Lower leg skin (tissue), 4 donors: Measurements from ENCODE around the gene EDNRA. TPM values are rescaled to one million over a fixed set of nuclear protein-coding genes. Genes with fewer than 3 reads are reported as not detected.
"Not testable (repeated sequence)": the region's sequence is repeated elsewhere in the genome, so short reads cannot be mapped to it uniquely, and the experiment has no call there.

Experiments
- DNase-seq, 2 donors: peaks; one replicate each; pipeline ENCODE4 v3.0.0-alpha.2; 2019; ENCODE audit warnings: low spot score in 2 of 2
- H3K4me3 ChIP-seq: fragments of 200-600 bp; sonication (generic); 2 replicates; pipeline ENCODE4 v1.5.1; 2017; ENCODE audit warnings: mild to moderate bottlenecking, low read depth; ENCODE audit not compliant: poor library complexity, severe bottlenecking
- POLR2A ChIP-seq, 2 donors: fragments of 450-650 bp; IDR thresholded peaks; one replicate each; pipeline ENCODE4 v1.6.1; 2016 to 2017; ENCODE audit warnings: antibody characterized with exemption in 2 of 2, mild to moderate bottlenecking in 1 of 2, moderate library complexity in 1 of 2
- WGBS, 2 donors: methylation state at CpG; one replicate each; pipeline ENCODE4 v1.1.5; 2018; 5-methylcytosine and 5-hydroxymethylcytosine counted together
- intact Hi-C: fragments of 100-400 bp; cut with DNase I; formaldehyde crosslinking; loops from one replicate; pipeline ENCODE4 v1.15.0; 2023; ENCODE audit warnings: low total_unique reads
- total RNA-seq, 4 donors: library from RNA; depleted of rRNA; stranded (reverse); fragments of >200 nt; gene quantifications; one replicate each; pipeline ENCODE4 v1.1.0, GENCODE V29; 2016
- TF ChIP-seq, protein P1 (sequence below), 3 donors: fragments of 450-650 bp; IDR thresholded peaks; one replicate each; pipeline ENCODE4 v1.5.1; 2016; ENCODE audit warnings: antibody characterized with exemption in 3 of 3, mild to moderate bottlenecking in 3 of 3, moderate library complexity in 2 of 3

EDNRA gene
- 10 to 100 TPM in 1 of 4 donors, 1 to 10 TPM in 3; 2.1 to 10.3 (median 6.0) TPM for total RNA-seq

DNA sequence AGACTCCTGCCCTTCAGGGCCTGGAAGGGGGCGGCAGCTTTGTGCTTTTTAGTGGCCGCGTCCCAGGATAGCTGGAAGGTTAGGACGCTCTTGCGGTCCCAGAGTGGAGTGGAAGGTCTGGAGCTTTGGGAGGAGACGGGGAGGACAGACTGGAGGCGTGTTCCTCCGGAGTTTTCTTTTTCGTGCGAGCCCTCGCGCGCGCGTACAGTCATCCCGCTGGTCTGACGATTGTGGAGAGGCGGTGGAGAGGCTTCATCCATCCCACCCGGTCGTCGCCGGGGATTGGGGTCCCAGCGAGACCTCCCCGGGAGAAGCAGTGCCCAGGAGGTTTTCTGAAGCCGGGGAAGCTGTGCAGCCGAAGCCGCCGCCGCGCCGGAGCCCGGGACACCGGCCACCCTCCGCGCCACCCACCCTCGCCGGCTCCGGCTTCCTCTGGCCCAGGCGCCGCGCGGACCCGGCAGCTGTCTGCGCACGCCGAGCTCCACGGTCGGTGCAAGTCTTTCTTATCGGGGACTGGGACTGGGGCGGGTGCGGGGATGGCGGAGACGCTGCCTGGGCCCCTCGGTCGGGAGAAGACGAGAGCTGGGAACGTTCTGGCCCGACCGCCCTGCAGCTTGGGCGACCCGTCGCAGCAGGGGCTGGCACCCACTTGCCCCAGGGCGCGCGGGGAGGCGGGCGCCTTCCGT, at the start of gene EDNRA:
Gene EDNRA (plus strand): TSS at position 207 of the 686 bp plus-strand sequence. CDS start 4,585 bp downstream, outside the sequence.
- H3K4me3 ChIP-seq, result peak within 1 kb of the TSS; percentile 16
- WGBS, 2 donors, result 0 to 2% methylated on average over 29 to 34 of the region's 68 CpGs
- intact Hi-C loops, result no loop called here
- TF ChIP-seq, protein P1, sequence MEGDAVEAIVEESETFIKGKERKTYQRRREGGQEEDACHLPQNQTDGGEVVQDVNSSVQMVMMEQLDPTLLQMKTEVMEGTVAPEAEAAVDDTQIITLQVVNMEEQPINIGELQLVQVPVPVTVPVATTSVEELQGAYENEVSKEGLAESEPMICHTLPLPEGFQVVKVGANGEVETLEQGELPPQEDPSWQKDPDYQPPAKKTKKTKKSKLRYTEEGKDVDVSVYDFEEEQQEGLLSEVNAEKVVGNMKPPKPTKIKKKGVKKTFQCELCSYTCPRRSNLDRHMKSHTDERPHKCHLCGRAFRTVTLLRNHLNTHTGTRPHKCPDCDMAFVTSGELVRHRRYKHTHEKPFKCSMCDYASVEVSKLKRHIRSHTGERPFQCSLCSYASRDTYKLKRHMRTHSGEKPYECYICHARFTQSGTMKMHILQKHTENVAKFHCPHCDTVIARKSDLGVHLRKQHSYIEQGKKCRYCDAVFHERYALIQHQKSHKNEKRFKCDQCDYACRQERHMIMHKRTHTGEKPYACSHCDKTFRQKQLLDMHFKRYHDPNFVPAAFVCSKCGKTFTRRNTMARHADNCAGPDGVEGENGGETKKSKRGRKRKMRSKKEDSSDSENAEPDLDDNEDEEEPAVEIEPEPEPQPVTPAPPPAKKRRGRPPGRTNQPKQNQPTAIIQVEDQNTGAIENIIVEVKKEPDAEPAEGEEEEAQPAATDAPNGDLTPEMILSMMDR (IDR thresholded peaks at IDR 0.05), result no peak
- TF ChIP-seq POLR2A (IDR thresholded peaks at IDR 0.05), result no peak
- no peak for DNase-seq

DNA sequence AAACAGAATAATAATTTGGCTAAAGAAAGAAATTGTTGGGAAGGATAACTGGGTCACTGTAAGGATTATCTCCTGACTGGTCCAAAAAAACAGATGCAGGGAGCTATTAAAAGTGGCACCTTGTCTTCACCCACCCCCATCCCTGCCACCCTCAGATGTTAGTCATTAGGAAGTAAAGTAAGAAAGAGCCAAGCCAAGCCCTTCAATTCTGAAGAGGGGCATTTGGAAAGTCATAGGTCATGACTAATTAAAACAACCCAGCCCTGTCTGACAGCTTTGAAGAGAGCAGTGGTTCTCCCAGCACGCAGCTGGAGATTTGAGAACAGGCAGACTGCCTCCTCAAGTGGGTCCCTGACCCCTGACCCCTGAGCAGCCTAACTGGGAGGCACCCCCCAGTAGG, 46.5 kb upstream of the EDNRA start:
- H3K4me3 ChIP-seq, DNase-seq, intact Hi-C loops: not testable (repeated sequence)
- WGBS, 2 donors, result 64% methylated on average over 1 of the region's 1 CpG

DNA sequence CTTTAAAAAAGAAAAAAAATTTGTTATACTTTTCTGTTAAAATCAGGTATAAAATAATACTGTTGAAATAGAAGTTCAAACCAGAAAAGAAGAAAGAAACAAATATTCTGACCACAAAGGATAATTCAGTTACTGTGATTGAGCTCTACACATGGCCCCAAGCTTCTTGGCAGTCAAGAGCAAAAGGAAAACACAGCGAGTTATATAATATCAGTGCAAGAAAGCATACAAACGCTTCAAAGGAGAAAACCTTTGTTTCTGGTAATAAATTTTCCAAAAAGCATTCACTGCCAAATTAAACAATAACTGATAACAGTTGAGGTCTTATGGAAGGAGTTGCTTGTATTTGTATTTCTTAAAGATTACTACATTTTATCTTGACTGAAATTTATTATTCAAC, 40.5 kb upstream of the EDNRA start:
- DNase-seq, result no peak
- 50 to 67% methylated on average over 2 of the region's 2 CpGs for WGBS, 2 donors
- no peak overlapping the region for H3K4me3 ChIP-seq
- intact Hi-C loops, result no loop called here
- TF ChIP-seq, protein P1 (IDR thresholded peaks at IDR 0.05), result no peak

DNA sequence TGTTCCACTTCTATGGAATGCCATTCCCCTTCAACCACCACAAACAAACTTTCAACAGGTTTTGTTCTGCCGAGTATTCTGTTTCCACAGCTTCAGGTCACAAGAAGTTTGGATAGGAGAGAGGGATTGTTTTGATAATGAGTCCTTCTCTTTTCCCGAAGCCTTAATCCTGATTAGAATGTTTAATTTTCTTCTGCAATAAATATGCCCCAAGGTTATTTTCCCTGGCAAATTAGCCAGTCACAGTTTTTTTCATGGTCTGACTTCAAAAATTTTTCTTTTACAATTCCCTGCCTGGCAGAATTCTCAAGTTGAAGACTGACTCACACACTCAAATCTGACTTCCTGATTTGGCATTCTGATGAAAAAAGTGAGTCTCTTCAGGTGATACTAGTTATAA, 33.1 kb upstream of the EDNRA start:
- DNase-seq, result no peak
- TF ChIP-seq, protein P1 (IDR thresholded peaks at IDR 0.05), result no peak
- TF ChIP-seq POLR2A (IDR thresholded peaks at IDR 0.05), result no peak
- no peak overlapping the region for H3K4me3 ChIP-seq
- intact Hi-C loops, result no loop called here
- WGBS, 2 donors, result 31 to 39% methylated on average over 2 of the region's 2 CpGs

DNA sequence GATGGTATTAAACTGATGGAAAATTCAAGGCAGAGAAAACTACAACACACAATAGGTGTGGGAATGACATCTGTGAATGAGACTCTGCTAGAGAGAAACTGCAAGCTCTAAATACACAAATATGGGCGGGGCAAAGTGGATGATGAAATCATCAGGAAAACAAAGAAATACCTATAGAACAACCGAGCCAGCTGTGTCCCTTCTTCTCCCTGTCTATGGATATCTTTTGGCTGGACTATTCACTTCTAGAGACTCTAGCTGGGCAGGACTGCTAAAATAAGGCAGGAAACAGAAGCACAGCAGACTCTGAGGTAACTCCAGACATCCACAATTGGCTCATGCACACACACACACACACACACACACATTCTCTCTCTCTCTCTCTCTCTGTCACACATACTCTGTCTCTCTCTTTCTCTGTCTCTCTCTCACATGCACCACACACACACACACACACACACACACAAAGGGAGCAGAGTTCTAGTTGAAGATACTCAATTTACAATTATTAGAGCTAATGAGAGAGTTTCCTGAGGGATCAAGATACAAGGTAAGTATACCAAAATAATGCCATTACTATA, 27.2 kb upstream of the EDNRA start:
- TF ChIP-seq POLR2A (IDR thresholded peaks at IDR 0.05), result no peak
- TF ChIP-seq, protein P1 (IDR thresholded peaks at IDR 0.05), result no peak
- no peak for DNase-seq
- H3K4me3 ChIP-seq, result no peak overlapping the region
- intact Hi-C loops, result no loop called here
- 45 to 51% methylated on average over 2 of the region's 2 CpGs for WGBS, 2 donors

DNA sequence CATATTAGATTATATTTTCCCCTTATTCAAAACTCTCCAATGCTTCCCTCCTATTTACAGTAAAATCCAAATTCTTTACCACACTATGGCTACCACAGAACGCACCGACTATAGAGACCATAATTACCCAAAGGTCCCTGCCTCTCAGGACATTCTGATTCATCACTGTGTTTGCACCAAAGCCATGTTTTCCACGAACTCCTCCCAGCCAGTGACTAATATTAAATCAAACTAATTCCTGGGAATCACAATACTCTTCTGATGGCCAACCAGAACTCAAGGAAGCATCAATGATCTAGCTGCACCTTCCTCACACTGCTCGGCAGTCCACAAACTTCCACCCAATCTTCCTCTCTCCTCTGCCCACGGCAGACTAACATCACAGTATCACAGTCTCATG, 24.2 kb upstream of the EDNRA start:
- no peak for DNase-seq
- H3K4me3 ChIP-seq, result no peak overlapping the region
- intact Hi-C loops, result loop anchor here (5.0 kb wide), 1 partner anchor 89 kb away; no protein-coding TSS in a partner anchor
- TF ChIP-seq, protein P1 (IDR thresholded peaks at IDR 0.05), result no peak
- TF ChIP-seq POLR2A (IDR thresholded peaks at IDR 0.05), result no peak
- 76 to 86% methylated on average over 5 of the region's 5 CpGs for WGBS, 2 donors
